CD4-positive, alpha-beta T cell treated with Interleukin-17A for 1 hour (primary cell): ENCODE measurements around the gene KRTAP6-2.

Source experiments
- DNase-seq: peaks from one replicate; pipeline ENCODE4 v3.0.0-alpha.2; 2020

KRTAP6-2 gene, protein sequence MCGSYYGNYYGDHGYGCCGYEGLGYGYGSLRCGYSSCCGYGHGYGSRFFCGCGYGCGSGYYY

DNA sequence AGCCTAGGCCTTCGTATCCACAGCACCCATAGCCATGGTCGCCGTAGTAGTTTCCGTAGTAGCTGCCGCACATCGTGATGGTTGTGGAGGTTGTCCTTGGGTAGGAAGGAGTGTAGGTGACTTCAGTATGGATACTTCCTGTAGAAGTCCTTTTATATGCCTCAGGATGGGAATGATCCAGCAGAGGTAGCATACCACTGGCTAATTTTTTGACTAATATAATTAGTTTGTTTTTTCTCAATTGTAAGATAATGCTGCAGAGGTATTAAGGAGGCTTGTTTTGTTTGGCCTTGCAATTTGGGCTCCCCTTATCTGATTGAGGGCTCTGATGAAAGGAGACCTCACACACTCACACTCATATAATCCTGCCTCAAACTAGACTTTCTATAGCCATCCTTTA lies at the start of gene KRTAP6-2:
TSS of gene KRTAP6-2 (minus strand) at position 101 of the 400 bp plus-strand sequence. CDS start at position 73, 28 bp downstream.
- DNase-seq: no peak

DNA sequence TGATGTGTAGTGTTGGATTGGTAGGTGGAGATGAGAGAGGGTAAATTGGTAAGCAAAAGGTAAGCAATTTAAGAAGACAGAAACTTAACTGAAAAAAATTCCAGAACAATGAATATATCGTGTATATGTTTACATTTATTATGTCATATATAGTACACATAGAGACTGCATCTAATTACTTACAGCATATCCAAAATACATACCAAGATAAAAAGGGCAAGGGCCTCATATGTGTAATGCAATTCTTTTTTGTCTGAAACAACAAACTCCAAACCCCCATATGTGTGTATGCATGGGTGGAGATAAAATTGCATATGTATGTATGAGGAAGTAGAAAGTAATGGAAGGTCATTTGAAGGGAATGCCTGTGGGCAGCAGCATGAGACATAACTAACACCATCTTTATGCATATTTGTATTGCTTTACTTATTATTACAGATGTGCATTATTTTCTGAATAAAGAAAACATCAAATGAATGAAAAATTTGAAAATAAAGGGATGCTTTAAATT lies 48.3 kb upstream of the KRTAP6-2 start:
- no peak for DNase-seq

DNA sequence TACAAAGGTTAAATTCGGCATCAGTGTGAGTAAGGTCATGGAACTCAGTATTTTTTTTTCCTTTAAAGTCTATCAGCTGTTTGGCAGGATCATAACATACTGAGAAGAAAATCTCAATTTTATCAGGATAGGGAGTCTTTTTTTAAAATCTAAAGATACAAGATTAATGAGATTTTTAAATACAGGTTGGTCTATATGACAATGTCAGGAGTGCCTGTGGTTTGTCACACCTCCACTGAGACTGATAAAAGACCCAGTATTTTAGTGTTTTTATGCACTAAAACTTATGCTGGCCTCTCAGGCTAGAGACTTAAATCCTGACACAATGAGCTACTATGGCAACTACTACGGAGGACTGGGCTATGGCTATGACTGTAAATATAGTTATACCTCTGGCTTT lies 43.9 kb upstream of the KRTAP6-2 start, which contains the start of gene KRTAP20-3:
TSS of gene KRTAP20-3 (plus strand) at position 301 of the 400 bp plus-strand sequence.
- DNase-seq: no peak

DNA sequence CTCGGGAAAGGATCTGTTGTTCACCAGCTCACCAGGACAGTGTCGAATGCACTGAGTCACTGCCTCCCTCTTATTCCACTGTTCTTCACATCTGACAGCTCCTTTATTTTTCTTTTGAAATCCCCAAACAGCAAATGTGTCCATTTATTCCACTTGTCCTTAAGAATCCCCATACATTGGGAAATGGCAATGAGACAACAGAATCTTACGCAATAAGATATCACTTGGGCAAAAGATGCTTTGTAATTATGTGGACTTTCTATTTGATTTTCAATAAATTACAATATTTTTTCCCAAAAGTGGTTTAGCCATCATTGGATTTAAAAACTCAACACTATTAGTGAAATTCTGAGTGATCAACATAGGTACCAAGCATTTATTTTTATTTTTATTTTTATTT lies 40.0 kb upstream of the KRTAP6-2 start:
- DNase-seq: no peak

- DNase-seq: no peak
Measured at GRCh38 chr21:30634906-30635305, 36.2 kb upstream of the KRTAP6-2 start, which contains the start of gene KRTAP20-2. Gene KRTAP20-2, plus strand, starts transcription at chr21:30635206. Its CDS starts 58 bp downstream, at chr21:30635264.

DNA sequence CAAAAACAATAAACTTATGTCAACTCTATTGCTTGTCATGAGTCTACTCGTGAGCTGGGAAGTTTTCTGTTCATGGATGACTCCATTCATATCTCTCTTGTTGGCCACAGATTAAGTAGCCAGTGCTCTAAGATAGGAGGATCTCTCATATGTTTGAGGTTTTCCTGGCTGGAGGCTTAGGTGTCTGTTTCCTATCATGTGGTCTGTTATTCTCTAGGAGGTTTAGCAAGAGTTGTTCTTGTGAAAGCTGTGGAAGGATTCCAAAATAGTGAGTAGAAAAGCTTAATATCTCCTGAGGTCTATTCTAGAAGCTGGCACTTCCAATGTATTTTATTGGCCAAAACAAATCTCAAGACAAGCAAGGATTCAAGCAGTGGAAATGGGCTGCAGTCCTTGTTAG lies 30.5 kb upstream of the KRTAP6-2 start:
- no peak for DNase-seq

GRCh38 chr21:30628109-30628508 lies 29.4 kb upstream of the KRTAP6-2 start:
- DNase-seq: no peak

DNA sequence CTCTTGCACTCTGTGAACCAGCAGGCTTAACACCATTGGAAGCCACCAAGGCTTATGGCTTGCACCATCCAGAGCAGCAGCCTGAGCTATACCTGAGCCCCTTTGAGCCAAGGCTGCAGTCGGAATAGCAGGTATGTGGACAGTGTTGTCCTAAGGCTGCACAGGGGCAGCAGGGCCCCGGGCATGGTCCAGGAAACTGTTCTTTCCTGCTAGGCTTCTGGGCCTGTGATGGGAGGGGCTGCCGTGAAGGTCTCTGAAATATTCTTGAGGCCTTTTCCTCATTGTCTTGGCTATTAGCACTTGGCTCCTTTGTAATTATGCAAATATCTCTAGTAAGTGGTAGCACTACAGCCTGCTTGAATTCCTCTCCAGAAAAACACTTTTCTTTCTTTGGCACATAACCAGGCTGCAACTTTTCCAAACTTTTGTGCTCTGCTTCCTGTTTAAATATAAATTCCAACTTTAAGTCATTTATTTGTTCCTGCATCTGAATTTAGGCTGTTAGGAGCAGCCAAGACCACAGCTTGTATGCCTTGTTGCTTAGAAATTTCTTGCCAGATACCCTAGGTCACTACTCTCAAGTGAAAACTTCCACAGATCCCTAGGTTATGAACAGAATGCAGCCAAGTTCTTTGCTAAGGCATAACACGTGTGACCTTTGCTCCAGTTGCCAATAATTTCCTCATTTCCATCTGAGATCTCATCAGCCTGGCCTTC lies 26.9 kb upstream of the KRTAP6-2 start:
- DNase-seq: no peak

DNA sequence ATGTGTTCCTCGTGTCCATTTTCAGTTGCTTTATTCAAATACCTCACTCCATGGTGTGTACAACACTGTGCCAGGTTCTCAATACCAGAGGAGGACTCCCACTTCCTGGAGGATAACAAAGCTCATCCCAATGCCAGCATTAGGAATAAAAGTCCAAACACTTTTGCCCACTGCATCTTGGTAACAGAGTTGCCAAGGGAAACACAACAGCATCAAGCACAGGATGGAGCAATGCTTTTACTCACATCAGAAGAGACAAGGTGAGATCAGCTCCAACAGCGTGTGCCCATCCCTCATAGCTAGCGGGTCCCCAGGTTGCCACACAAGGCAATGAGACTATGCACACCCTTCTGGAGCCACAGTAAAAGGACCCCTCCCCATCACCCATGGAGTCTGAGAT lies 24.7 kb upstream of the KRTAP6-2 start:
- DNase-seq: no peak

GRCh38 chr21:30620522-30620921 lies 21.8 kb upstream of the KRTAP6-2 start, which contains the start of gene KRTAP20-4:
Gene KRTAP20-4, plus strand, starts transcription at chr21:30620627.
- DNase-seq: no peak

DNA sequence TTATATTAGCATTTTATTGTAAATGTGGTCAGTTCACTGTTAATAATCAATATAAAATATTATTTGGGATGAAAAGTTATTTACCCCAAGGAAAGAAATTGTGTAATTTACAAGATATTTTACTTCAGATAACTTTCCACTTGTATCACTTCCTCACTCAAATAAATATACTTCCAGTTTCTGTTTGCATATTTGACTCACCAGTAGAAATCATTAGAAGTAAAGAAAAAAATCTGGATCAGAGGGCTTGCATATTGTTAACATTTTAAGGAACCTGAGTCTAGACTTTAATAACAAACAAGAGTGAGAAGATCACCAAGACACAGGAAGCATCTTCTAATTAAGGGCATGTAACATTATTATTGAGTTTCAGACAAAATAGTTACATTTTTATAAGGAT lies 21.4 kb upstream of the KRTAP6-2 start:
- DNase-seq: no peak

DNA sequence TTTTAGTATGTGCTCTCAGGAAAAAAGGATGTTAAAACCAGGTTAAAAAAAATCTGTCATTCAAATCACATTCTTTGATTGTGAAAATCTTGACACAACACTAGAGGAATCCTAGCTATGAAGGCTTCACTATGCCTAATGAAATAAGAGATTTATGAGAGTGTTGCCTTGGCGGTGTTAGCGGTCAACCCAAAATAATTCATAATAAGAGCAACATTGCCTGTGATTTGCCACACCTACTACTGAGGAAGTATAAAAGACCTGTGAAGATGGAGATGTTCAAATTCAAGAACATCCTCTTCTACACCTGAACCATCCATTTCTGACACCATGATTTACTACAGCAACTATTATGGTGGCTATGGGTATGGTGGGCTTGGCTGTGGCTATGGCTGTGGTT lies 17.4 kb upstream of the KRTAP6-2 start, which contains the start of gene KRTAP20-1:
TSS of gene KRTAP20-1 (plus strand) at position 301 of the 400 bp plus-strand sequence. CDS start at position 331, 30 bp downstream.
- no peak for DNase-seq

- DNase-seq: no peak
Measured at GRCh38 chr21:30615199-30615598, 16.5 kb upstream of the KRTAP6-2 start.

- DNase-seq: no peak
Measured at GRCh38 chr21:30613836-30614235, 15.1 kb upstream of the KRTAP6-2 start, which contains the start of gene KRTAP6-1. Gene KRTAP6-1, minus strand, starts transcription at chr21:30613930. Its CDS starts 26 bp downstream, at chr21:30613904.

DNA sequence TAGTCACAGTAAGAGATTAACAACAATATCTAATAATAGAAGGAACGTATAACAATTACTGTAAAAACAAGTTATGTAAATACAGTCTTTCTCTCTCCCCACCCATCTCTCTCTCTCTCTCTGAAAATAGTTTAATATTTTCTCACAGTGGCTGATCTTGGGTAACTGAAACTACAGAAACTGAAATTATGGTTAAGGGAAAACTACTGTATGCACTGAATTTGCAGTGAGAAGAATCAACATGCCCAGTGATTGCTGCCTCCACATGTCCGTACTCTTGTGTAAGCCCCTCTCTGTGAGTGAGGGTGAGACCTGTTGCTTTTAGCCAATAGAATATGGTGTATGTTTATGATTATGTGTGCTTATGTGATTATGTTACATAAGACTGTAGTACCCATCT lies 13.4 kb upstream of the KRTAP6-2 start:
- DNase-seq: no peak

DNA sequence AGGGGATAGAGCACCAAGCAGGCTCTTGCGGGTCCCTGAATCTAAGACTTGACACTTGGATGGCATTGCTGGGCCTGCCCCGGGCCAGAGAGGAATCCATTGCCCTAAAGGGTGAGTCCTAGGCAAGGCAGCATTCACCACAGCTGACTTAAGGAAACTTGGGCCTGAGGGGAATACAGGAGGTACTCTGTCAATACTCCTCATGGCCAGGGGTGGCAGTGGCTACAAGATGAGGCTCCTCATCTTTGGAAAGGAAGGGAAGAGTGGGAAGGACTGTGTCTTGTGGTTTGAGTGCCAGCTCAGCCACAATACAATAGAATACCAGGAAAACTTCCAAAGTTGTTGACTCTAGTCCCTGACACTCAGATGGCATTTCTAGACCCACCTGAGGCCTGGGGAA lies 7.3 kb upstream of the KRTAP6-2 start:
- DNase-seq: no peak

GRCh38 chr21:30600787-30601186 lies 2.1 kb upstream of the KRTAP6-2 start, which contains the start of gene KRTAP22-1:
Gene KRTAP22-1, plus strand, starts transcription at chr21:30601087.
- no peak for DNase-seq

DNA sequence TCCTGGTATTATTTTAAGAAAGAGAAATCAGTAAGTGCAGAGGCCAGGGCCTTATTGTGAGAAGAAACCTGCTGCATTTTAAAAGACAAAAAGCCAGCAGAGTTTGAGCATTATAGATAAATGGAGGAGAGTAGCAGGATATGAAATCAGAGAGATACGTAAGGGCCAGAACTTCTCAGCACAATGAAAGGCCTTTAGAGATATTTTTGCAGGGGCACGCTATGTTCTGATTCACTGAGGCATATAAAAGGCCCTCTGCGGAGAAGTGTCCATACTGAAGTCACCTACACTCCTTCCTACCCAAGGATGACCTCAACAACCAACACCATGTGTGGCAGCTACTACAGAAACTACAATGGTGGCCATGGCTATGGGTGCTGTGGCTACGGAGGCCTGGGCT lies 6.6 kb downstream of the KRTAP6-2 start, which contains the start of gene KRTAP6-3:
TSS of gene KRTAP6-3 (plus strand) at position 301 of the 400 bp plus-strand sequence. CDS start at position 307, 6 bp downstream.
- DNase-seq: no peak

GRCh38 chr21:30590297-30590696 lies 8.4 kb downstream of the KRTAP6-2 start, which contains the start of gene KRTAP22-2:
Gene KRTAP22-2, minus strand, starts transcription at chr21:30590397.
- no peak for DNase-seq

DNA sequence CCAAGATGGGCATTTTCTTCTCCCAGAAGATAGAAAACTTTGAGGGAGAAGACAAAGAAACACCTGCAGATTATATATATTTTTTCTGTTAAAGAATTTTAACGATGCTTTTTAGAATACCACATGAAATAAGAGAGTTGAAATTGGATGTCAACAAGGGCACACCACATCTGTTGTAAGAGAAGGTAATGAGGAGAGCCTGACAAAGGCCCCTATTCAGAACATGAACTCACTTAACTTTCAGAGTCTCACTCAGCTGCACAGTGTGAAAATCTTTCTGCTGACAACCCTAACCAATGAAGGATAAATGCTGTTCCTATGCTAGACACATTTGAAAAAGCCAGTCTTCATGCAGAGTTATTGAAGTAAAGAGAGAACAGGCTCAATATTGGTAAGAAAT lies 15.8 kb downstream of the KRTAP6-2 start:
- no peak for DNase-seq

DNA sequence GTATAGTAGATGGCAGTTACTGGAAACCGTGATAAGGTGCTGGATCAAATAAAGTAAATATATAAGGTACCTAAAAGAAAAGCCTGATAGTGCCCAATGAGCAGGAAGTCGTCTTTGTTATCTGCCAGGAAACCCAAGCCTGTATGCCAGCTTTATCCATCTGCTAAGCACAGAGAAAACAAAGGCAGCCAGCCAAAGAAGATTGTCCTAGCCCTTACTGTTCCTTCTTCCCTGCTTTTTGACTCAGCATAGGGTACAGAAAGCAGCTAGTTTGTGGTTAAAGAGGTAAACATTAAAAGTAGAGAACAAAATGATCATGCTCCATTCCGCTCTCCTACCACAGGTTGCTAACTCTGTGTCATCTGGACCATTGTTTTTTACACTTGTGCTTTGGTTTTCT lies 18.6 kb downstream of the KRTAP6-2 start:
- no peak for DNase-seq

- no peak for DNase-seq
Measured at GRCh38 chr21:30579346-30579745, 19.4 kb downstream of the KRTAP6-2 start.

DNA sequence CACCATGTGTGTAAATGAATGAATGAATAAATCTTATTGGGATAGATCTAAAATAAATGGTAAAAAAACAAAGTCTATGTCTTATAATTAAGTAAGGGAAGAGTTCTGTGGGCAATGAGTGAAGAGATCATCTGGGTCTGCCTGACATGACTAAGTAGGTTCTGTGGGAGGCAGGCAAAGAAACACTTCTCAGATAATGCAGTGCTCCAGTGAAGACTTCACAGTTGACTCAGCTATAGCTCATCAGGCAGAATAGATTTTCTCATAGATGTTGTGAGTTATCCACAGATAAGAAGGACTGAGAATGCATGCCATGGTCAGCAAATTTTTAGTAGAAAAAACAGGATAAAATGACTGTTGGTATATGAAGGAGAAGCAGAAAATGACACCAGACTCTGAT lies 20.9 kb downstream of the KRTAP6-2 start:
- DNase-seq: no peak

DNA sequence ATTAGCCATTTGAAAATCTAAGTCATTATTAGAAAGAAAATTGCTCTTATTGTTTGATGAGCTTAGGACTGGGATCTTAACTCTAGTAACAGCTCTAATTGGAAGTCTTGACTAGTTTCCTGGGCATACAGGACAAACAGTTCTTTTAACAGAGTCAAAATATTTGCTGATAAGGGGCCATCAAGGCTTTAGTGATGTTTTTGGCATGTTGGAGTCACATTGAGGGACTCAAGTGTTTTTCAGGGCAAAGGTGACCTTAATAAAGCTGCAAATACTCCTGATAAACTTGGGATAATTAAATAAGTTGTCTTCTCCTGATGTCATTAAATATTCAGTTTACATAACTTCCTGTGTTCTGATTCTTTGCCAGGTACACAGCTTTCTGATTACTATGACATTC lies 31.1 kb downstream of the KRTAP6-2 start:
- no peak for DNase-seq
